Stimulated activated CD4-positive, alpha-beta T cell treated with anti-CD3 and anti-CD28 coated beads, Interleukin-1b, Interleukin-23, amount 100 ng/mL, for 4 hours (primary cell): Measurements from ENCODE around the gene FAP.

Source experiments
- DNase-seq, 2 donors: peaks; one replicate each; pipeline ENCODE4 v3.0.0-alpha.2; 2020; ENCODE audit warnings: low read depth in 2 of 2

FAP gene

GRCh38 chr2:162242586-162243280 lies 512 bp downstream of the FAP start:
- DNase-seq: no peak

- no peak for DNase-seq
Measured at GRCh38 chr2:162241571-162241970, 1.7 kb downstream of the FAP start.

GRCh38 chr2:162234620-162235462 lies 8.4 kb downstream of the FAP start:
- DNase-seq: no peak

GRCh38 chr2:162233197-162233596 lies 10.0 kb downstream of the FAP start:
- no peak for DNase-seq

- DNase-seq: no peak
Measured at GRCh38 chr2:162232671-162233070, 10.6 kb downstream of the FAP start.

GRCh38 chr2:162232027-162232426 lies 11.2 kb downstream of the FAP start:
- no peak for DNase-seq

GRCh38 chr2:162230761-162231160 lies 12.5 kb downstream of the FAP start:
- DNase-seq: no peak

- DNase-seq: no peak
Measured at GRCh38 chr2:162226836-162227235, 16.4 kb downstream of the FAP start.

- peak; percentile 29 to 49 for DNase-seq
Measured at GRCh38 chr2:162221064-162221463, 22.2 kb downstream of the FAP start.

- DNase-seq: no peak
Measured at GRCh38 chr2:162220368-162220767, 22.9 kb downstream of the FAP start.

- DNase-seq: no peak
Measured at GRCh38 chr2:162219426-162219825, 23.8 kb downstream of the FAP start.

- no peak for DNase-seq
Measured at GRCh38 chr2:162217598-162217997, 25.6 kb downstream of the FAP start.

GRCh38 chr2:162215162-162215561 lies 28.1 kb downstream of the FAP start:
- DNase-seq: no peak

GRCh38 chr2:162212366-162212765 lies 30.9 kb downstream of the FAP start:
- no peak for DNase-seq

GRCh38 chr2:162211732-162212131 lies 31.5 kb downstream of the FAP start:
- DNase-seq: no peak

- no peak for DNase-seq
Measured at GRCh38 chr2:162210385-162210784, 32.9 kb downstream of the FAP start.

- DNase-seq: no peak
Measured at GRCh38 chr2:162202203-162202602, 41.0 kb downstream of the FAP start.

- no peak for DNase-seq
Measured at GRCh38 chr2:162200636-162201035, 42.6 kb downstream of the FAP start.

- no peak for DNase-seq
Measured at GRCh38 chr2:162199913-162200312, 43.3 kb downstream of the FAP start.

GRCh38 chr2:162198239-162198638 lies 45.0 kb downstream of the FAP start:
- no peak for DNase-seq

GRCh38 chr2:162197069-162197825 lies 46.0 kb downstream of the FAP start:
- no peak for DNase-seq

GRCh38 chr2:162196638-162197037 lies 46.6 kb downstream of the FAP start:
- DNase-seq: no peak

GRCh38 chr2:162188451-162188850 lies 54.8 kb downstream of the FAP start:
- DNase-seq: no peak
